ENCODE measurements around the gene CDH13.

DNA sequence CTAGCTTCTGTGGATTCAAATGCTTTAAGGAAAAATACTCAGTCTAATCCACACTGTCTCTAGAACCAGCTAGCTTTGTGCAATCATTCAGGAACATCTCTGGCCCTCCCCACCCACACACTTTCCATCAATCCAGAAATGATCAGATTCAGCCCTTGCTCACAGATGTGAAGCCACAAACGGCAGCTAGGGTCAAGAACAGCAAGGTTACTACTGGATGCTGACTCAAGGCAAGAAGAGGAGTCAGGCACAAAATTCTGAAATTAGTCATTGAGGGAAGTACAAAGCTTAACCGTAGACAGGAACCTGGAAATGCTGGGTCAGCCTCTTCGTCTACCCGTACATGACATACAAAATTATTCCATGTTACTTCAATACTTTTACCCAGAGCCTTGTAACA lies 174.6 kb downstream of the CDH13 start:
- TF ChIP-seq, protein P1, sequence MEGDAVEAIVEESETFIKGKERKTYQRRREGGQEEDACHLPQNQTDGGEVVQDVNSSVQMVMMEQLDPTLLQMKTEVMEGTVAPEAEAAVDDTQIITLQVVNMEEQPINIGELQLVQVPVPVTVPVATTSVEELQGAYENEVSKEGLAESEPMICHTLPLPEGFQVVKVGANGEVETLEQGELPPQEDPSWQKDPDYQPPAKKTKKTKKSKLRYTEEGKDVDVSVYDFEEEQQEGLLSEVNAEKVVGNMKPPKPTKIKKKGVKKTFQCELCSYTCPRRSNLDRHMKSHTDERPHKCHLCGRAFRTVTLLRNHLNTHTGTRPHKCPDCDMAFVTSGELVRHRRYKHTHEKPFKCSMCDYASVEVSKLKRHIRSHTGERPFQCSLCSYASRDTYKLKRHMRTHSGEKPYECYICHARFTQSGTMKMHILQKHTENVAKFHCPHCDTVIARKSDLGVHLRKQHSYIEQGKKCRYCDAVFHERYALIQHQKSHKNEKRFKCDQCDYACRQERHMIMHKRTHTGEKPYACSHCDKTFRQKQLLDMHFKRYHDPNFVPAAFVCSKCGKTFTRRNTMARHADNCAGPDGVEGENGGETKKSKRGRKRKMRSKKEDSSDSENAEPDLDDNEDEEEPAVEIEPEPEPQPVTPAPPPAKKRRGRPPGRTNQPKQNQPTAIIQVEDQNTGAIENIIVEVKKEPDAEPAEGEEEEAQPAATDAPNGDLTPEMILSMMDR (IDR thresholded peaks at IDR 0.05 in 2 of 3, conservative IDR thresholded peaks at IDR 0.05 in 1 of 3; ENCODE audit: insufficient read depth in 2 of 3, low read depth in 1 of 3, low read length in 3 of 3), result no peak
- no peak for TF ChIP-seq MCM3 (IDR thresholded peaks at IDR 0.05)

Measured in K562 (cell line).